HCT116 (cell line): ENCODE measurements around the gene TBXAS1. TPM values are rescaled to one million over a fixed set of nuclear protein-coding genes. Genes with fewer than 3 reads are reported as not detected.

Source experiments
- ATAC-seq: fragments of 200-7000 bp; cut with Tn5 transposase; 2 replicates; pipeline ENCODE4 v1.9.1; 2020; ENCODE audit warnings: mild to moderate bottlenecking, moderate library complexity
- BruUV-seq: library from RNA; stranded (reverse); fragments of 400-500 nt; replicated peaks from 2 replicates; lab custom pipeline; 2021; lab: Mats Ljungman, UMichigan
- CTCF ChIA-PET: fragments of 300-600 bp; sonication (Branson Sonifier 250); formaldehyde crosslinking; loops from one replicate; lab custom pipeline; 2021; ENCODE audit warnings: antibody characterized with exemption; lab: Charles Lee
- POLR2A ChIA-PET: fragments of 300-600, 350-600 bp; sonication (Branson Sonifier 250); formaldehyde crosslinking; loops from one replicate; lab custom pipeline; 2021; ENCODE audit warnings: antibody characterized with exemption; lab: Charles Lee
- RAD21 ChIA-PET, 2 experiments: fragments of 300-600 bp; sonication (Branson Sonifier 250); formaldehyde crosslinking; loops; one replicate each; lab custom pipeline; 2023; ENCODE audit warnings: low total read pairs in 2 of 2; ENCODE audit not compliant: uncharacterized antibody in 2 of 2, unreplicated experiment in 2 of 2, low non-redundant PET in 1 of 2; lab: Charles Lee
- DNase-seq: peaks from one replicate; pipeline ENCODE4 v3.0.0-alpha.2; 2010; ENCODE audit warnings: low read depth, low spot score
- H2AFZ ChIP-seq: fragments of 200-600 bp; shearing (Covaris generic), sonication (generic); 2 replicates; pipeline ENCODE4 v1.6.1; 2017; ENCODE audit warnings: low read depth, mixed run types, mixed read lengths, antibody characterized with exemption, low read length; ENCODE audit not compliant: poor library complexity, severe bottlenecking
- H3K27ac ChIP-seq: 2 replicates; pipeline ENCODE4 v1.5.1; 2012; ENCODE audit warnings: low read depth, low read length
- H3K27me3 ChIP-seq: fragments of 200-600 bp; sonication (generic); 2 replicates; pipeline ENCODE4 v1.6.1; 2016; ENCODE audit warnings: mixed run types, low read length, mixed read lengths; ENCODE audit not compliant: insufficient read depth
- H3K36me3 ChIP-seq, 2 experiments: fragments of 200-500 bp in 1 of 2; fragments of 200-600 bp in 1 of 2; sonication (Bioruptor generic) in 1 of 2; sonication (generic) in 1 of 2; 2 replicates each; pipeline versions ENCODE4 v1.5.1 to v1.6.1; 2014 to 2016; ENCODE audit warnings: low read length in 2 of 2, inconsistent platforms in 1 of 2, mixed read lengths in 1 of 2, mixed run types in 1 of 2; ENCODE audit not compliant: insufficient read depth in 2 of 2, control insufficient read depth in 1 of 2
- H3K4me1 ChIP-seq, 2 experiments: fragments of 200-600 bp in 1 of 2; sonication (generic) in 1 of 2; 2 replicates each; pipeline versions ENCODE4 v1.5.1 to v1.6.1; 2012 to 2017; ENCODE audit warnings: low read length in 2 of 2, inconsistent platforms in 1 of 2, mild to moderate bottlenecking in 1 of 2, mixed read lengths in 1 of 2, mixed run types in 1 of 2, moderate library complexity in 1 of 2; ENCODE audit not compliant: insufficient read depth in 2 of 2, control insufficient read depth in 1 of 2
- H3K4me2 ChIP-seq: fragments of 200-600 bp; sonication (generic); 2 replicates; pipeline ENCODE4 v1.6.1; 2017; ENCODE audit warnings: mixed run types, low read length, mixed read lengths
- H3K4me3 ChIP-seq, 2 experiments: fragments of 200-600 bp in 1 of 2; sonication (generic) in 1 of 2; replicated peaks in 1 of 2; 2 replicates each; pipeline ENCODE4 v1.5.1; 2011 to 2016; ENCODE audit warnings: low read length in 2 of 2, control low read depth in 1 of 2, low read depth in 1 of 2, mild to moderate bottlenecking in 1 of 2, mixed read lengths in 1 of 2, mixed run types in 1 of 2
- H3K79me2 ChIP-seq: fragments of 200-600 bp; sonication (generic); 2 replicates; pipeline ENCODE4 v1.6.1; 2017; ENCODE audit warnings: mild to moderate bottlenecking, mixed run types, low read length, moderate library complexity, mixed read lengths; ENCODE audit not compliant: insufficient read depth
- H3K9ac ChIP-seq: fragments of 200-600 bp; sonication (generic); 2 replicates; pipeline ENCODE4 v1.6.1; 2016; ENCODE audit warnings: low read length, mixed read lengths
- H3K9me2 ChIP-seq: fragments of 200-600 bp; sonication (generic), shearing (Covaris generic); 2 replicates; pipeline ENCODE4 v1.6.1; 2017; ENCODE audit warnings: mixed run types, mild to moderate bottlenecking, moderate library complexity; ENCODE audit not compliant: insufficient read depth
- H3K9me3 ChIP-seq, 2 experiments: fragments of 200-500 bp in 1 of 2; fragments of 200-600 bp in 1 of 2; sonication (Bioruptor generic) in 1 of 2; sonication (generic) in 1 of 2; 2 replicates each; pipeline ENCODE4 v1.6.1; 2014 to 2017; ENCODE audit warnings: low read length in 2 of 2, mixed read lengths in 2 of 2, inconsistent platforms in 1 of 2, low read depth in 1 of 2, mild to moderate bottlenecking in 1 of 2, mixed run types in 1 of 2, moderate library complexity in 1 of 2; ENCODE audit not compliant: control insufficient read depth in 1 of 2, insufficient read depth in 1 of 2
- H4K20me1 ChIP-seq: fragments of 200-600 bp; sonication (generic), shearing (Covaris generic); 2 replicates; pipeline ENCODE4 v1.6.1; 2017; ENCODE audit warnings: mixed run types, mild to moderate bottlenecking, moderate library complexity; ENCODE audit not compliant: insufficient read depth
- CBX3 ChIP-seq: IDR thresholded peaks from 2 replicates; pipeline ENCODE4 v1.6.1; 2012; ENCODE audit warnings: low read depth
- CEBPB ChIP-seq: IDR thresholded peaks from 2 replicates; pipeline ENCODE4 v1.6.1; 2012; ENCODE audit warnings: low read depth
- ELF1 ChIP-seq: IDR thresholded peaks from 2 replicates; pipeline ENCODE4 v1.6.1; 2012; ENCODE audit warnings: low read depth, borderline replicate concordance
- EZH2 ChIP-seq: fragments of 200-600 bp; sonication (generic); IDR thresholded peaks from 2 replicates; pipeline ENCODE4 v1.6.1; 2017; ENCODE audit warnings: antibody characterized with exemption, mixed run types
- FOSL1 ChIP-seq: IDR thresholded peaks from 2 replicates; pipeline ENCODE4 v1.6.1; 2012; ENCODE audit warnings: low read depth
- JUND ChIP-seq: IDR thresholded peaks from 2 replicates; pipeline ENCODE4 v1.6.1; 2012
- POLR2AphosphoS5 ChIP-seq: IDR thresholded peaks from 2 replicates; pipeline ENCODE4 v1.6.1; 2011; ENCODE audit warnings: mild to moderate bottlenecking, low read depth, low read length, moderate library complexity
- REST ChIP-seq: IDR thresholded peaks from 2 replicates; pipeline ENCODE4 v1.6.1; 2012; ENCODE audit warnings: low read depth
- SIN3A ChIP-seq: IDR thresholded peaks from 2 replicates; pipeline ENCODE4 v1.6.1; 2012; ENCODE audit warnings: low read depth
- SP1 ChIP-seq: IDR thresholded peaks from 2 replicates; pipeline ENCODE4 v1.6.1; 2012; ENCODE audit warnings: low read depth
- TCF7L2 ChIP-seq: IDR thresholded peaks from 2 replicates; pipeline ENCODE4 v1.7.0; 2011; ENCODE audit warnings: borderline replicate concordance, inconsistent platforms; ENCODE audit not compliant: insufficient read depth, insufficient read length; ENCODE audit errors: extremely low read depth
- ZNF274 ChIP-seq: fragments of 200-500 bp; sonication (Bioruptor generic); IDR thresholded peaks from 2 replicates; pipeline ENCODE4 v1.6.1; 2014; ENCODE audit warnings: mild to moderate bottlenecking, low read depth, low read length, inconsistent platforms
- intact Hi-C: fragments of 100-400 bp; cut with micrococcal nuclease; formaldehyde crosslinking; loops from 2 replicates; pipeline ENCODE4 v1.10.0; 2022
- total RNA-seq: library from RNA; stranded (reverse); gene quantifications from one replicate; pipeline ENCODE4 v1.2.1, GENCODE V29; 2021; ENCODE audit not compliant: unreplicated experiment
- TF ChIP-seq, protein P1 (sequence below): IDR thresholded peaks from 2 replicates; pipeline ENCODE4 v1.6.1; 2012

The TBXAS1 gene
- total RNA-seq, 1 experiment from 2014 or later = 1.4 TPM

GRCh38 chr7:139898483-139898882 lies 69.4 kb downstream of the TBXAS1 start:
- no peak overlapping the region for H3K9ac ChIP-seq
- BruUV-seq = no TSS peak
- no peaks in the 10 kb centered on the region for H4K20me1 ChIP-seq
- no peaks in the 10 kb centered on the region for H3K9me2 ChIP-seq
- H2AFZ ChIP-seq = no peak overlapping the region
- intact Hi-C loops = no loop called here
- no peak for ATAC-seq
- H3K9me3 ChIP-seq = no peaks in the 10 kb centered on the region
- H3K4me2 ChIP-seq = no peak overlapping the region
- ChIA-PET POLR2A (no interaction called here), CTCF (no interaction called here)
- no peak overlapping the region for H3K4me3 ChIP-seq
- DNase-seq = no peak
- H3K27me3 ChIP-seq = no peaks in the 10 kb centered on the region; the same call in 1 of the 2 replicates
- TF ChIP-seq REST (no peak), ELF1 (no peak)
- TF ChIP-seq, all 23 proteins: peak for 0
- RAD21 ChIA-PET = no interaction called here
- Histone ChIP-seq H3K27ac (no peak overlapping the region), H3K79me2 (no peaks in the 10 kb centered on the region), H3K4me1 (peaks cover 0 to 5% of the 10 kb centered on the region in 2 experiments; a peak in 1 of 4 replicates), H3K36me3 (no peaks in the 10 kb centered on the region)

GRCh38 chr7:139899328-139899955 lies 70.4 kb downstream of the TBXAS1 start:
- no peaks in the 10 kb centered on the region for H4K20me1 ChIP-seq
- ChIA-PET POLR2A (no interaction called here), RAD21 (no interaction called here), CTCF (no interaction called here)
- no peaks in the 10 kb centered on the region for H3K36me3 ChIP-seq
- H3K27ac ChIP-seq = no peak overlapping the region
- intact Hi-C loops = no loop called here
- no peaks in the 10 kb centered on the region for H3K9me3 ChIP-seq
- BruUV-seq = no TSS peak
- no peak overlapping the region for H3K4me2 ChIP-seq
- ATAC-seq (no peak), DNase-seq (no peak)
- H3K9me2 ChIP-seq = no peaks in the 10 kb centered on the region
- no peak overlapping the region for H3K9ac ChIP-seq
- no peaks in the 10 kb centered on the region; the same call in 1 of the 2 replicates for H3K27me3 ChIP-seq
- H3K4me1 ChIP-seq = no peaks in the 10 kb centered on the region; a peak in 1 of 4 replicates
- no peak overlapping the region for H2AFZ ChIP-seq
- H3K4me3 ChIP-seq = no peak overlapping the region
- H3K79me2 ChIP-seq = no peaks in the 10 kb centered on the region
- TF ChIP-seq ELF1 (no peak), TCF7L2 (no peak), CBX3 (no peak), ZNF274 (no peak), SP1 (no peak), SIN3A (no peak), CEBPB (no peak), EZH2 (no peak), REST (no peak), JUND (no peak), FOSL1 (no peak), POLR2AphosphoS5 (no peak)
- TF ChIP-seq, protein P1, sequence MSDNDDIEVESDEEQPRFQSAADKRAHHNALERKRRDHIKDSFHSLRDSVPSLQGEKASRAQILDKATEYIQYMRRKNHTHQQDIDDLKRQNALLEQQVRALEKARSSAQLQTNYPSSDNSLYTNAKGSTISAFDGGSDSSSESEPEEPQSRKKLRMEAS = no peak
